Measurements from ENCODE around the gene ADRA2A.

The ADRA2A gene

DNA sequence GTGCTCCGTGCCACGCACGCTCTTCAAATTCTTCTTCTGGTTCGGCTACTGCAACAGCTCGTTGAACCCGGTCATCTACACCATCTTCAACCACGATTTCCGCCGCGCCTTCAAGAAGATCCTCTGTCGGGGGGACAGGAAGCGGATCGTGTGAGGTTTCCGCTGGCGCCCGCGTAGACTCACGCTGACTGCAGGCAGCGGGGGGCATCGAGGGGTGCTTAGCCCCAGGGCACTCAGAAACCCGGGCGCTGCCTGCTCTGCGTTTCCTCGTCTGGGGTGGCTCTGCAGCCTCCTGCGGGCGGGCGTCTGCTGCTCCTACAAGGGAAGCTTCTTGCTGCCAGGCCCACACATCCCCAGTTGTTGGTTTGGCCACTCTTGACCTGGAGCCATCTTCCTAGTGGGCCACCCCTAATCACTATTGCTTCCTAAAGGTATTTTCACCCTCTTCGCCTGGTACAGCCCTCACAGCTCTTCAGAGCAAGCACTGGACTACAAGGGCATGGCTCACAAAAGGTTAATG lies 2.5 kb downstream of the ADRA2A start:
- TF ChIP-seq, protein P1, sequence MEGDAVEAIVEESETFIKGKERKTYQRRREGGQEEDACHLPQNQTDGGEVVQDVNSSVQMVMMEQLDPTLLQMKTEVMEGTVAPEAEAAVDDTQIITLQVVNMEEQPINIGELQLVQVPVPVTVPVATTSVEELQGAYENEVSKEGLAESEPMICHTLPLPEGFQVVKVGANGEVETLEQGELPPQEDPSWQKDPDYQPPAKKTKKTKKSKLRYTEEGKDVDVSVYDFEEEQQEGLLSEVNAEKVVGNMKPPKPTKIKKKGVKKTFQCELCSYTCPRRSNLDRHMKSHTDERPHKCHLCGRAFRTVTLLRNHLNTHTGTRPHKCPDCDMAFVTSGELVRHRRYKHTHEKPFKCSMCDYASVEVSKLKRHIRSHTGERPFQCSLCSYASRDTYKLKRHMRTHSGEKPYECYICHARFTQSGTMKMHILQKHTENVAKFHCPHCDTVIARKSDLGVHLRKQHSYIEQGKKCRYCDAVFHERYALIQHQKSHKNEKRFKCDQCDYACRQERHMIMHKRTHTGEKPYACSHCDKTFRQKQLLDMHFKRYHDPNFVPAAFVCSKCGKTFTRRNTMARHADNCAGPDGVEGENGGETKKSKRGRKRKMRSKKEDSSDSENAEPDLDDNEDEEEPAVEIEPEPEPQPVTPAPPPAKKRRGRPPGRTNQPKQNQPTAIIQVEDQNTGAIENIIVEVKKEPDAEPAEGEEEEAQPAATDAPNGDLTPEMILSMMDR (IDR thresholded peaks at IDR 0.05) = no peak

DNA sequence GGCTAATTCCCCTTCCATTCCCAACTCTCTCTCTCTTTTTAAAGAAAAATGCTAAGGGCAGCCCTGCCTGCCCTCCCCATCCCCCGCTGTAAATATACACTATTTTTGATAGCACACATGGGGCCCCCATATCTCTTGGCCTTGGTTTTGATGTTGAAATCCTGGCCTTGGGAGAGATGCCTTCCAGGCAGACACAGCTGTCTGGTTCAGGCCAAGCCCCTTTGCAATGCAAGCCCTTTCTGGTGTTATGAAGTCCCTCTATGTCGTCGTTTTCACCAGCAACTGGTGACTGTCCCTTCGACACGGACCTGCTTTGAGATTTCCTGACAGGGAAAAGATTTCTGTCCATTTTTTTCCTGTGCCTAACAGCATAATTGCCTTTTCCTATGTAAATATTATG lies 3.0 kb downstream of the ADRA2A start:
- TF ChIP-seq, protein P1 (IDR thresholded peaks at IDR 0.05) = no peak

DNA sequence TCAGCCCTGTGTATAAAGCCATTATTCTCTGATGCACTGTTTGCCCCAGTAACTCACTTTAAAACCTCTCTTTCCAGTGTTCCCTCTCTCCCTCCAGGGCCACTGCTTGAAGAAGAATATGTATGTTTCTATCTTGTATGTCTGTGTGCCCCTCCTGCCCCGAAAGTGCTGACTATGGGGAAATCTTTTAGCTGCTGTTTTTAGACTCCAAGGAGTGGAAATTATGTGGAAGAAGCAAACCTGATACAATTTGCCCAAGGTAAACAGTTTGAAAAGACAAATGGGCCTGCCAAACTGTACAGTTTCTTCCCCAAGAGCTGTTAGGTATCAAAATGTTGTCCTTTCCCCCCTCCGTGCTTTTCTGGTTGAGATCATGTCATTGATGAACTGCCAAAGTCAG lies 3.4 kb downstream of the ADRA2A start:
- TF ChIP-seq, protein P1 (IDR thresholded peaks at IDR 0.05) = no peak

DNA sequence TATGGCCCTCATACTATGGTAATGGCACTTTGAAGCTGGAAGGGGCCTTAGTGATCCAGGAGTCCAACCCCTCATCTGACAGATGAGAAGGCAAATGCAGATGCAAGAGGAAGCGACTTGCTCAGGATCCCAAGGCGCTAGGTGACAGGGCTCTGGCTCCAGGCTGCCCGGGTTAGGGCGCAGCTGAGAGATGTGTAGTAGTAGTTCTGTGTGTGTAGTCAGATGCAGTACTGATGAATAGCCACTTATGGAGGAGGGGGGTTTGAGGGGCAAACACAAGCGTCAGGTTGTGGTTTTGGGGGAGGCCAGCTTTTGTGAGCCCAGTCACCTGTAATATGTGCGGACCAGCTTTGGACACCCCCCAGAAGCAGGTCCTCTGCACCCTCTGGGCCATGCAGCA lies 4.8 kb downstream of the ADRA2A start:
- TF ChIP-seq, protein P1 (IDR thresholded peaks at IDR 0.05) = no peak

DNA sequence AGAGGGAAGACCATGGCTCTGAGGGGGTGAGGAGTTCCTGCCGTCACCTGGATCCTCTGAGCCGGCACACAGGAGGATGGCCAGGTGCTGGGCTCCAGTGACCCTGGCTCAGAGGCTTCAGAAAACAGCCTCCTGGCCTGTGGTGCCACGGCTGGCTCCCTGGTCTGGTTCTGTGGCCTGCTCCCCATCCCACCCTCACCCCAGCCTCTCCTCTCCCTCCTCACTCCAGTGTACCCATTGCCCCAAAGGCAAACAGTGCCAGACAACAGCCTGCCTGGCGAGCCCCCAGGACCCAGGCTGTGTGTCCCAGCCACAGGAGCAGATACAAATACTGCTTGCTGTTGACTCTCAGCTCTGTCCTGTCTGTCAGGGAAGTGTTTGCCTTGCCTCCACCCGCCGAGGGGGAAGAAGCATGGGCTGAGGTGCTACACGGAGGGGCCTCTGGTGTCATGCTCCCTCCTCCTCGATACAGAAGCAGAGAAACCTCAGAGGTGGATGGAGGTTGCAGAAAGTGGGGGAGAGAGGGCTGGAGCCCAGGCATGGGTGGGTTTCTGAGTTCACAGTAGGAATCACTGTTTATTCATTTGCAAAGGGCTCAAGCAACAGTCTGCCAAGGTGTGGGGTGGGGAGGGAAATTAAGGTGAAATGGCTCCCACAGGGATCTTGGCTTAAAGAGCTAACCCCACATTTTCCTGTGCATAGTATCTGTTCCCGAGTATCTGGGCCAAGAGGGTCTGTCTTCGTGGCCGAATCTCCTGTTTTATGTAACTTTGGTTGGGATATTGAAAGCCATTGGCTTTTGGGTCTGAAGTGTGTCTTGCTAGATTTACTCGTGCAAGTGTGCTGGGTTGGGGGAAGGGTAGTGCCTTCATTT lies 5.5 kb downstream of the ADRA2A start:
- TF ChIP-seq, protein P1 (IDR thresholded peaks at IDR 0.05) = no peak

DNA sequence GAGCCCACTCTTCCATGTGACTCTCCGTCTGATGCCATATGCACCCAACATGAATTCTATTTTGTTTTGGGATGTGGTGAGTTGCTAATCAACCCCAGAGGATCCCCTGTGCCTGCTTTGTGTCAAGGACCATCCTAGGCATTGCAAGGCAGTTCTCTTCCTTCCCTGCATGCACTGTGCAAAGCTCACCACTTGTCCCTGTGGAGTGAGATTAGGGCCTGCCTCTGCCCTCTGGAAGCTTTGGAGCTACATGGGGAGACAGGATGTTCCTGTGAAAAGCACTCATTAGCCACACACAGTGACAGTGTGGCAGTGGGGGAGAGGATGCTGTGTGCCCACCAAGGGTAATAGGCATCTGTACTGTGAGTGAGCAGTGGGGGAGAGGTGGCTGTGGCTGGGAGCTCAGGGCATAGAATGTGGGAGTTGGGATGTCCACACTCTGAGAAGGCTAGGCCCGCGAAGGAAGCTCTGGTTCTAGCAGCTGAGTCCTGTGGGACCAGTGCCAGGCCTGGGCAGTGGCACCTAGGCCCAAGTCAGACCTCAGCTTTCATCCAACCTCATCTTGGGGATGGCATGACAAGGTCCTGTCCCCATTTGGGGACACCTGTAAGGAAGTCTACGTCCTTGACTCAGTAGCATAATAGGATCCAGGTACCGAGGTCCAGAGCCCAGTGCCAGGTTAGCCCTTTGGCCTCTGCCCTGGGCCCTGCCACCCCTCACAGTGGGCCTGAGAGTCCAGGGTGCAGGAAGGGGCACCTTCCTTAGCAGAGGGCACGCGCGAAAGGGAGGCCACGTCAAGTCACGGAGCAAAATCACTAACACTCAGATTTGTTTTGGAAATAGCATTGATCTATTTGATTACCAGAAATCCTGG lies 6.6 kb downstream of the ADRA2A start:
- TF ChIP-seq, protein P1 (IDR thresholded peaks at IDR 0.05) = no peak

DNA sequence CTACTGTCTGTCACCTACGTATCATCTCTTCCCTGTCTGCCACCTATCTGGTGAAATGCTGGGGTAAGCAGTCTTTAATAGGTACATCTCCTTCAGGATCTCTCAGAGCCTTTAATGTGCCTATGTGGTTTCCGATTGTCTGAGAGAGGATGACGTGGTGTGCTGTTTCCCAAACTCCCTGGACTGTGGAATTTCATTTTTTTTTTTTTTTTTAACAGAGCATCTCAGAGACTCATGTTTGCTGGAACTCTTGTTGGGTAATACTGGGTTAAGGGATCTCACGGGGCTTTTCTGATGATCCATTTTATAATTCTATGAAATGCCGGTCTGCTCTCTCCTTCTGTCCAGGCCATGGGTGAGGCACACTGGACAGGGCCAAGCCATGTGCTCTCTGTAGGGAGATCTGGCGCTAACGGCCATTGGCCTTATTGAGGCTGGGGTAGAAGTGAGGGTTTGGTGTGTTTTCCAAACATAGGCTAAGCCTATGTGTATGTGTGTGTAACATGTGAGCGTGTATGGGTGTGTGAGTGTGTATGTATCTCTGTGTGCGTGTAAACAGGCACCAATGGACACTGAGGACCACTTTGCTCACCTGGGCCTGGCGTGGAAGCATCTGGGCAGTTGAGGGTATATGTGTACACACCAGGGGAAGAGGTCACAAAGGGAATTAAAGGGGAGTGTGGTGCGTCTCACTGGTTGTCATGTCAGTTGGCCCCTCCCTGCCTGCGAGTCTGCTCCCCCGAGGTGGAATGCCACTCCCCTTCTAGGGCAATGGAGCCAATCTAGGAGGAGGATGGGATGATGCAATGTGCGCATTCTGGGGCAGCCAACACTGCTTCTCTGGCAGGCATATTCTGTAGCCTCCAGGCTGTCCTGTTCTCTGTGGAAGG lies 7.8 kb downstream of the ADRA2A start:
- TF ChIP-seq, protein P1 (IDR thresholded peaks at IDR 0.05) = no peak
